Left ventricle myocardium inferior (tissue), 1 donor: ENCODE data around the gene AGBL4. TPM values are rescaled to one million over a fixed set of nuclear protein-coding genes. Genes with fewer than 3 reads are reported as not detected.

ENCODE experiments used
- DNase-seq: peaks from one replicate; pipeline ENCODE4 v3.0.0-alpha.2; 2020
- H3K27ac ChIP-seq: fragments of 200-600 bp; replicated peaks from 2 replicates; pipeline ENCODE4 v1.8.0; 2021
- H3K27me3 ChIP-seq: fragments of 200-600 bp; 2 replicates; pipeline ENCODE4 v1.8.0; 2021; ENCODE audit warnings: low read depth
- H3K36me3 ChIP-seq: fragments of 200-600 bp; 2 replicates; pipeline ENCODE4 v1.8.0; 2021
- H3K4me1 ChIP-seq: fragments of 200-600 bp; 2 replicates; pipeline ENCODE4 v1.8.0; 2021
- H3K4me3 ChIP-seq: fragments of 200-600 bp; 2 replicates; pipeline ENCODE4 v1.8.0; 2021; ENCODE audit warnings: mild to moderate bottlenecking, moderate library complexity
- H3K9me3 ChIP-seq: fragments of 200-600 bp; replicated peaks from 2 replicates; pipeline ENCODE4 v1.8.0; 2021
- intact Hi-C: fragments of 100-400 bp; cut with micrococcal nuclease; formaldehyde crosslinking; loops from one replicate; pipeline ENCODE4 v1.11.0; 2022
- total RNA-seq: library from RNA; stranded (reverse); fragmentation: NEBNext Ultra II Directional; extraction: Animal tissue kit (Norgen Biotek cat#: 25700); gene quantifications from one replicate; pipeline ENCODE4 v1.2.1, GENCODE V29; 2021
- TF ChIP-seq, protein P1 (sequence below): fragments of 200-600 bp; IDR thresholded peaks from 2 replicates; pipeline ENCODE4 v1.8.0; 2021; ENCODE audit warnings: antibody characterized with exemption, mild to moderate bottlenecking, borderline replicate concordance
- donor health status: DM: no; HTN: yes; CAD: no; lungs with severe emphysema.

The AGBL4 gene
- total RNA-seq, 1 donor from 2014 or later, result 0.38 TPM

GRCh38 chr1:48667782-48668181 is 1356.0 kb downstream of the AGBL4 start:
- no peak overlapping the region for H3K4me3 ChIP-seq
- TF ChIP-seq, protein P1, sequence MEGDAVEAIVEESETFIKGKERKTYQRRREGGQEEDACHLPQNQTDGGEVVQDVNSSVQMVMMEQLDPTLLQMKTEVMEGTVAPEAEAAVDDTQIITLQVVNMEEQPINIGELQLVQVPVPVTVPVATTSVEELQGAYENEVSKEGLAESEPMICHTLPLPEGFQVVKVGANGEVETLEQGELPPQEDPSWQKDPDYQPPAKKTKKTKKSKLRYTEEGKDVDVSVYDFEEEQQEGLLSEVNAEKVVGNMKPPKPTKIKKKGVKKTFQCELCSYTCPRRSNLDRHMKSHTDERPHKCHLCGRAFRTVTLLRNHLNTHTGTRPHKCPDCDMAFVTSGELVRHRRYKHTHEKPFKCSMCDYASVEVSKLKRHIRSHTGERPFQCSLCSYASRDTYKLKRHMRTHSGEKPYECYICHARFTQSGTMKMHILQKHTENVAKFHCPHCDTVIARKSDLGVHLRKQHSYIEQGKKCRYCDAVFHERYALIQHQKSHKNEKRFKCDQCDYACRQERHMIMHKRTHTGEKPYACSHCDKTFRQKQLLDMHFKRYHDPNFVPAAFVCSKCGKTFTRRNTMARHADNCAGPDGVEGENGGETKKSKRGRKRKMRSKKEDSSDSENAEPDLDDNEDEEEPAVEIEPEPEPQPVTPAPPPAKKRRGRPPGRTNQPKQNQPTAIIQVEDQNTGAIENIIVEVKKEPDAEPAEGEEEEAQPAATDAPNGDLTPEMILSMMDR, result no peak
- intact Hi-C loops, result no loop called here

GRCh38 chr1:48665708-48666407 is 1357.9 kb downstream of the AGBL4 start:
- intact Hi-C loops, result no loop called here
- no peak overlapping the region for H3K27ac ChIP-seq

More at GRCh38 chr1:48667782-48668181, 1356.0 kb downstream of the AGBL4 start:
- Histone ChIP-seq H3K27me3 (peaks cover 56% of the 10 kb centered on the region), H3K9me3 (no peaks in the 10 kb centered on the region), H3K4me1 (no peaks in the 10 kb centered on the region), H3K27ac (no peak overlapping the region), H3K36me3 (no peaks in the 10 kb centered on the region)
- DNase-seq, result no peak

DNA sequence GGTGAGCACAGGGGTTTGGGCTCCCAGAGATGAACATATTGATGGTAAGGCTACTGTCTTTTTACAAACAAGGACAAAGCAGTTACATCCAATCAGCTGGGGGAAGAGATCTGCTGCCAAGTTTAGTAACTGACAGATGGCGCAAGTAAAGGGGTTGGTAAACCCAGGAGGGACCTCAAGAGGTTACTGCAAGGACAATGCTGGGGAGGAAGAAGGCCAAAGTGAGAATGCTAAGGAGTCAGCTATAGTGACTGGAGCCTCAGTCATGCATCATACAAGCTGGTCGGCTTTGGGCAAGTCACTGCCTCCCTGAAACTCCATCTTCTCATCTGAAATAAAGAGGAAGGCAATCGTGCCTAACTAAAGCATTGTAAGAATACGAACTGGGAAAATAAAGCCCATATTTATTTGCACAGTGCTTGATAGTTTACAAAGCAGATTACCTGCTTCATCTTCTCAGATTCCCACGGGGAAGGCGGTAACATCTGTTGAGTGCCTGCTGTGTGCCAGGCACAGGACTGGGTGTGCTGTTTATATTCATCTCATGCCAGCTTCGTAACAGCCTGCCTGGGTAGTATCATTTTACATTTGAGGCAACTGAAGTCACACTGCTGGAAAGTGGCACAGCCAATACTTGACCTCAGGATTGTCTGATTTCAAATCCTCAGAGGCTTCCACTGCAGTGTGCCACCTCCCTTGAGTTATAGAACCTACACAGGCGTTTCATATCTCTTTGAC is 1361.9 kb downstream of the AGBL4 start:
- Histone ChIP-seq H3K4me1 (no peaks in the 10 kb centered on the region), H3K4me3 (no peak overlapping the region), H3K27me3 (peaks cover 50% of the 10 kb centered on the region), H3K36me3 (no peaks in the 10 kb centered on the region), H3K27ac (no peak overlapping the region), H3K9me3 (no peaks in the 10 kb centered on the region)
- no peak for DNase-seq
- intact Hi-C loops, result no loop called here
- TF ChIP-seq, protein P1, result no peak

More at GRCh38 chr1:48665708-48666407, 1357.9 kb downstream of the AGBL4 start:
- H3K9me3 ChIP-seq, result no peaks in the 10 kb centered on the region
- DNase-seq, result no peak
- no peaks in the 10 kb centered on the region for H3K36me3 ChIP-seq
- peaks cover 53% of the 10 kb centered on the region for H3K27me3 ChIP-seq
- TF ChIP-seq, protein P1, result no peak
- no peaks in the 10 kb centered on the region for H3K4me1 ChIP-seq
- no peak overlapping the region for H3K4me3 ChIP-seq

- peaks cover 2% of the 10 kb centered on the region for H3K4me1 ChIP-seq
- intact Hi-C loops, result no loop called here
- TF ChIP-seq, protein P1, result no peak
- H3K4me3 ChIP-seq, result no peak overlapping the region
- no peak overlapping the region for H3K27ac ChIP-seq
- peaks cover 53% of the 10 kb centered on the region for H3K27me3 ChIP-seq
- no peak for DNase-seq
- no peaks in the 10 kb centered on the region for H3K9me3 ChIP-seq
- H3K36me3 ChIP-seq, result no peaks in the 10 kb centered on the region
Measured at GRCh38 chr1:48659801-48660200, 1364.0 kb downstream of the AGBL4 start.

- H3K36me3 ChIP-seq, result no peaks in the 10 kb centered on the region
- no peak overlapping the region for H3K27ac ChIP-seq
- peaks cover 4% of the 10 kb centered on the region for H3K4me1 ChIP-seq
- H3K9me3 ChIP-seq, result no peaks in the 10 kb centered on the region
- H3K4me3 ChIP-seq, result no peak overlapping the region
- TF ChIP-seq, protein P1, result no peak
- H3K27me3 ChIP-seq, result peaks cover 46% of the 10 kb centered on the region
- DNase-seq, result no peak
- intact Hi-C loops, result no loop called here
Measured at GRCh38 chr1:48657413-48657812, 1366.3 kb downstream of the AGBL4 start.
